Lower leg skin (tissue), 3 donors: Measurements from ENCODE around the gene MCOLN1.

Experiments
- CTCF ChIP-seq, 3 donors: fragments of 450-650 bp; IDR thresholded peaks; one replicate each; pipeline ENCODE4 v1.5.1; 2016; ENCODE audit warnings: antibody characterized with exemption in 3 of 3, mild to moderate bottlenecking in 3 of 3, moderate library complexity in 2 of 3
- POLR2A ChIP-seq, 2 donors: fragments of 450-650 bp; IDR thresholded peaks; one replicate each; pipeline ENCODE4 v1.6.1; 2016 to 2017; ENCODE audit warnings: antibody characterized with exemption in 2 of 2, mild to moderate bottlenecking in 1 of 2, moderate library complexity in 1 of 2

GRCh38 chr19:7483720-7484201 is 38.7 kb upstream of the MCOLN1 start:
- TF ChIP-seq CTCF (IDR thresholded peaks at IDR 0.05): no peak
- TF ChIP-seq POLR2A (IDR thresholded peaks at IDR 0.05): no peak
